Measurements from ENCODE around the gene GPR143.

Gene GPR143

GRCh38 chrX:9708086-9708485 lies 57.6 kb downstream of the GPR143 start:
- no peak for DNase-seq (ENCODE audit: low spot score)

GRCh38 chrX:9707306-9708033 lies 58.2 kb downstream of the GPR143 start:
- no peak for DNase-seq (ENCODE audit: low spot score)

- no peak for DNase-seq (ENCODE audit: low spot score)
These were observed 59.2 kb downstream of the GPR143 start for GRCh38 chrX:9706421-9706820.

GRCh38 chrX:9704876-9705465 lies 60.7 kb downstream of the GPR143 start:
- DNase-seq (ENCODE audit: low spot score) = no peak

- DNase-seq (ENCODE audit: low spot score) = no peak
These were observed 62.2 kb downstream of the GPR143 start for GRCh38 chrX:9703406-9703805.

GRCh38 chrX:9701790-9702189 lies 63.9 kb downstream of the GPR143 start:
- no peak for DNase-seq (ENCODE audit: low spot score)

- no peak for DNase-seq (ENCODE audit: low spot score)
These were observed 65.1 kb downstream of the GPR143 start for GRCh38 chrX:9700555-9700954.

- no peak for DNase-seq (ENCODE audit: low spot score)
These were observed 67.1 kb downstream of the GPR143 start for GRCh38 chrX:9698576-9698975.

- no peak for DNase-seq (ENCODE audit: low spot score)
These were observed 72.2 kb downstream of the GPR143 start for GRCh38 chrX:9693307-9694001.

GRCh38 chrX:9690046-9690445 lies 75.6 kb downstream of the GPR143 start:
- no peak for DNase-seq (ENCODE audit: low spot score)

- no peak for DNase-seq (ENCODE audit: low spot score)
These were observed 76.8 kb downstream of the GPR143 start for GRCh38 chrX:9688833-9689232.

GRCh38 chrX:9687899-9688298 lies 77.7 kb downstream of the GPR143 start:
- no peak for DNase-seq (ENCODE audit: low spot score)

GRCh38 chrX:9683350-9683749 lies 82.3 kb downstream of the GPR143 start:
- no peak for DNase-seq (ENCODE audit: low spot score)

GRCh38 chrX:9682861-9683260 lies 82.8 kb downstream of the GPR143 start:
- DNase-seq (ENCODE audit: low spot score) = no peak

- no peak for DNase-seq (ENCODE audit: low spot score)
These were observed 83.2 kb downstream of the GPR143 start for GRCh38 chrX:9682456-9682855.

- no peak for DNase-seq (ENCODE audit: low spot score)
These were observed 84.2 kb downstream of the GPR143 start for GRCh38 chrX:9681422-9681821.

- DNase-seq (ENCODE audit: low spot score) = no peak
These were observed 84.6 kb downstream of the GPR143 start for GRCh38 chrX:9681011-9681410.

GRCh38 chrX:9678215-9678965 lies 87.3 kb downstream of the GPR143 start:
- DNase-seq (ENCODE audit: low spot score) = no peak

- DNase-seq (ENCODE audit: low spot score) = peak; percentile 41
These were observed 88.4 kb downstream of the GPR143 start for GRCh38 chrX:9677098-9677739.

- no peak for DNase-seq (ENCODE audit: low spot score)
These were observed 88.9 kb downstream of the GPR143 start for GRCh38 chrX:9676738-9677097.

- no peak for DNase-seq (ENCODE audit: low spot score)
These were observed 89.3 kb downstream of the GPR143 start for GRCh38 chrX:9676306-9676705.

Data from LoVo (cell line).